ENCODE data around the gene APBA1.

The APBA1 gene

GRCh38 chr9:69655065-69655464, 17.1 kb downstream of the APBA1 start:
- no peak for DNase-seq

- DNase-seq: no peak
Measured at GRCh38 chr9:69653261-69653660, 18.9 kb downstream of the APBA1 start.

GRCh38 chr9:69649566-69650250, 22.5 kb downstream of the APBA1 start:
- DNase-seq: no peak

GRCh38 chr9:69647804-69648203, 24.4 kb downstream of the APBA1 start:
- no peak for DNase-seq

- no peak for DNase-seq
Measured at GRCh38 chr9:69646810-69647209, 25.4 kb downstream of the APBA1 start.

- DNase-seq: no peak
Measured at GRCh38 chr9:69645488-69645887, 26.7 kb downstream of the APBA1 start.

- DNase-seq: no peak
Measured at GRCh38 chr9:69643098-69643497, 29.1 kb downstream of the APBA1 start.

- DNase-seq: no peak
Measured at GRCh38 chr9:69637817-69638200, 34.4 kb downstream of the APBA1 start.

- no peak for DNase-seq
Measured at GRCh38 chr9:69637193-69637816, 34.9 kb downstream of the APBA1 start.

- DNase-seq: no peak
Measured at GRCh38 chr9:69633716-69634115, 38.5 kb downstream of the APBA1 start.

- DNase-seq: no peak
Measured at GRCh38 chr9:69632768-69633167, 39.4 kb downstream of the APBA1 start.

GRCh38 chr9:69627281-69627680, 44.9 kb downstream of the APBA1 start:
- DNase-seq: no peak

GRCh38 chr9:69623276-69623675, 48.9 kb downstream of the APBA1 start:
- DNase-seq: no peak

- no peak for DNase-seq
Measured at GRCh38 chr9:69622676-69623075, 49.5 kb downstream of the APBA1 start.

- DNase-seq: no peak
Measured at GRCh38 chr9:69621730-69622460, 50.3 kb downstream of the APBA1 start.

GRCh38 chr9:69620731-69621130, 51.4 kb downstream of the APBA1 start:
- DNase-seq: no peak

GRCh38 chr9:69619233-69619632, 52.9 kb downstream of the APBA1 start:
- DNase-seq: no peak

- DNase-seq: no peak
Measured at GRCh38 chr9:69617006-69617405, 55.2 kb downstream of the APBA1 start.

- no peak for DNase-seq
Measured at GRCh38 chr9:69615880-69616279, 56.3 kb downstream of the APBA1 start.

GRCh38 chr9:69611221-69611620, 61.0 kb downstream of the APBA1 start:
- DNase-seq: no peak

- no peak for DNase-seq
Measured at GRCh38 chr9:69609156-69609555, 63.0 kb downstream of the APBA1 start.

- DNase-seq: no peak
Measured at GRCh38 chr9:69606089-69606488, 66.1 kb downstream of the APBA1 start.

- no peak for DNase-seq
Measured at GRCh38 chr9:69605406-69605805, 66.8 kb downstream of the APBA1 start.

- no peak for DNase-seq
Measured at GRCh38 chr9:69604568-69605219, 67.5 kb downstream of the APBA1 start.

Data from activated CD4-positive, alpha-beta T cell treated with anti-CD3 and anti-CD28 coated beads for 1 hour (primary cell).